Parathyroid adenoma (tissue), 2 donors: ENCODE results near the gene BHLHE40.
A peak's percentile ranks its signal among the peaks of the same experiment; 100 is the strongest.

Experiments used
- H2AFZ ChIP-seq: fragments of 300-600 bp; sonication (generic); one replicate; pipeline ENCODE4 v1.7.0; 2017; ENCODE audit warnings: antibody characterized with exemption, mild to moderate bottlenecking
- H3K27ac ChIP-seq: fragments of 300-600 bp; sonication (generic); one replicate; pipeline ENCODE4 v1.7.0; 2017
- H3K27me3 ChIP-seq: fragments of 300-600 bp; sonication (generic); one replicate; pipeline ENCODE4 v1.7.0; 2017; ENCODE audit warnings: low read length; ENCODE audit not compliant: control insufficient read depth, insufficient read depth
- H3K36me3 ChIP-seq: fragments of 300-600 bp; sonication (generic); one replicate; pipeline ENCODE4 v1.7.0; 2017; ENCODE audit warnings: low read length; ENCODE audit not compliant: control insufficient read depth, insufficient read depth
- H3K4me1 ChIP-seq: fragments of 300-600 bp; sonication (generic); one replicate; pipeline ENCODE4 v1.7.0; 2017; ENCODE audit warnings: control low read depth
- H3K4me2 ChIP-seq: fragments of 300-600 bp; sonication (generic); one replicate; pipeline ENCODE4 v1.7.0; 2017; ENCODE audit warnings: low read length
- H3K4me3 ChIP-seq: fragments of 300-600 bp; sonication (generic); one replicate; pipeline ENCODE4 v1.7.0; 2017; ENCODE audit warnings: low read depth, low read length
- H3K79me2 ChIP-seq: fragments of 300-600 bp; sonication (generic); one replicate; pipeline ENCODE4 v1.7.0; 2017; ENCODE audit warnings: control low read depth
- H3K9ac ChIP-seq: fragments of 300-600 bp; sonication (generic); one replicate; pipeline ENCODE4 v1.7.0; 2017; ENCODE audit warnings: mild to moderate bottlenecking
- H3K9me3 ChIP-seq: fragments of 300-600 bp; sonication (generic); one replicate; pipeline ENCODE4 v1.7.0; 2017; ENCODE audit warnings: low read length; ENCODE audit not compliant: control insufficient read depth
- TF ChIP-seq, protein P1 (sequence below): fragments of 300-600 bp; sonication (generic); IDR thresholded peaks from one replicate; pipeline ENCODE4 v1.7.0; 2017; ENCODE audit warnings: antibody characterized with exemption, mild to moderate bottlenecking
- donor health status: primary hyperparathyroidism.

BHLHE40 gene

GRCh38 chr3:4986782-4987537 lies 7.7 kb downstream of the BHLHE40 start:
- Histone ChIP-seq H3K27ac (peak overlapping the region; percentile 97), H3K4me1 (peaks cover 14% of the 10 kb centered on the region)
- TF ChIP-seq, protein P1, sequence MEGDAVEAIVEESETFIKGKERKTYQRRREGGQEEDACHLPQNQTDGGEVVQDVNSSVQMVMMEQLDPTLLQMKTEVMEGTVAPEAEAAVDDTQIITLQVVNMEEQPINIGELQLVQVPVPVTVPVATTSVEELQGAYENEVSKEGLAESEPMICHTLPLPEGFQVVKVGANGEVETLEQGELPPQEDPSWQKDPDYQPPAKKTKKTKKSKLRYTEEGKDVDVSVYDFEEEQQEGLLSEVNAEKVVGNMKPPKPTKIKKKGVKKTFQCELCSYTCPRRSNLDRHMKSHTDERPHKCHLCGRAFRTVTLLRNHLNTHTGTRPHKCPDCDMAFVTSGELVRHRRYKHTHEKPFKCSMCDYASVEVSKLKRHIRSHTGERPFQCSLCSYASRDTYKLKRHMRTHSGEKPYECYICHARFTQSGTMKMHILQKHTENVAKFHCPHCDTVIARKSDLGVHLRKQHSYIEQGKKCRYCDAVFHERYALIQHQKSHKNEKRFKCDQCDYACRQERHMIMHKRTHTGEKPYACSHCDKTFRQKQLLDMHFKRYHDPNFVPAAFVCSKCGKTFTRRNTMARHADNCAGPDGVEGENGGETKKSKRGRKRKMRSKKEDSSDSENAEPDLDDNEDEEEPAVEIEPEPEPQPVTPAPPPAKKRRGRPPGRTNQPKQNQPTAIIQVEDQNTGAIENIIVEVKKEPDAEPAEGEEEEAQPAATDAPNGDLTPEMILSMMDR: no peak

GRCh38 chr3:4987538-4988296 lies 8.5 kb downstream of the BHLHE40 start:
- Histone ChIP-seq H3K4me1 (peaks cover 14% of the 10 kb centered on the region), H3K4me2 (peak overlapping the region; percentile 68), H3K4me3 (peak overlapping the region; percentile 19), H3K9me3 (no peaks in the 10 kb centered on the region), H3K36me3 (no peaks in the 10 kb centered on the region), H3K27ac (peak overlapping the region; percentile 97), H3K27me3 (no peaks in the 10 kb centered on the region), H3K79me2 (peaks cover 10% of the 10 kb centered on the region), H3K9ac (no peak overlapping the region), H2AFZ (no peak overlapping the region)
- TF ChIP-seq, protein P1: no peak

More at GRCh38 chr3:4986782-4987537, 7.7 kb downstream of the BHLHE40 start:
- peak overlapping the region; percentile 70 for H2AFZ ChIP-seq
- peak overlapping the region; percentile 68 for H3K4me2 ChIP-seq
- H3K9me3 ChIP-seq: no peaks in the 10 kb centered on the region
- H3K36me3 ChIP-seq: no peaks in the 10 kb centered on the region
- no peak overlapping the region for H3K9ac ChIP-seq
- no peaks in the 10 kb centered on the region for H3K27me3 ChIP-seq
- H3K79me2 ChIP-seq: peaks cover 11% of the 10 kb centered on the region
- peak overlapping the region; percentile 19 for H3K4me3 ChIP-seq

GRCh38 chr3:4988983-4989834 lies 10.0 kb downstream of the BHLHE40 start:
- TF ChIP-seq, protein P1: no peak
- Histone ChIP-seq H3K4me3 (no peak overlapping the region), H3K9me3 (no peaks in the 10 kb centered on the region), H3K27me3 (no peaks in the 10 kb centered on the region), H3K79me2 (no peaks in the 10 kb centered on the region), H3K9ac (no peak overlapping the region), H3K36me3 (no peaks in the 10 kb centered on the region), H3K4me2 (no peak overlapping the region), H2AFZ (peak overlapping the region; percentile 76), H3K4me1 (peaks cover 14% of the 10 kb centered on the region), H3K27ac (peak overlapping the region; percentile 48)

DNA sequence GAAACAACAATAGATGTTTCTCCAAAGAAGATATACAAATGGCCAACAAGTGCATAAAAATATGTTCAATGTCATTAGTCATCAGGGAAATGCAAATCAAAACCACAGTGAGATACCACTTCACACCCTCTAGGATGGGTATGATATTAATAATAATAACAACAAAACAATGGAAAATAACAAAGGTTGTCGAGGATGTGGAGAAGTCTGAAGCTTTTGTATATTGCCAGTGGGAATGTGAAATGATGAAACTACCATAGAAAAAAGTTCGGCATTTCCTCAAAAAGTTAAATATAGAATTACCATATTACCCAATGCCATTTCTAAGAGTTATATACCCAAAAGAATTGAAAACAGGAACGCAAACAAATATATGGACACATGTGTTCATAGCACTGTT lies 10.8 kb downstream of the BHLHE40 start:
- Histone ChIP-seq H3K27ac (no peak overlapping the region), H3K9ac (no peak overlapping the region), H3K79me2 (no peaks in the 10 kb centered on the region), H3K4me1 (peaks cover 14% of the 10 kb centered on the region), H2AFZ (no peak overlapping the region), H3K4me2 (no peak overlapping the region), H3K9me3 (no peaks in the 10 kb centered on the region), H3K27me3 (no peaks in the 10 kb centered on the region), H3K36me3 (no peaks in the 10 kb centered on the region), H3K4me3 (no peak overlapping the region)
- TF ChIP-seq, protein P1: no peak
